Stimulated activated CD4-positive, alpha-beta T cell treated with anti-CD3 and anti-CD28 coated beads, Interleukin-1b, Interleukin-23, amount 100 ng/mL, for 48 hours (primary cell): ENCODE results near the gene GLI2.

ENCODE experiments used
- DNase-seq: peaks from one replicate; pipeline ENCODE4 v3.0.0-alpha.2; 2020

Gene GLI2

DNA sequence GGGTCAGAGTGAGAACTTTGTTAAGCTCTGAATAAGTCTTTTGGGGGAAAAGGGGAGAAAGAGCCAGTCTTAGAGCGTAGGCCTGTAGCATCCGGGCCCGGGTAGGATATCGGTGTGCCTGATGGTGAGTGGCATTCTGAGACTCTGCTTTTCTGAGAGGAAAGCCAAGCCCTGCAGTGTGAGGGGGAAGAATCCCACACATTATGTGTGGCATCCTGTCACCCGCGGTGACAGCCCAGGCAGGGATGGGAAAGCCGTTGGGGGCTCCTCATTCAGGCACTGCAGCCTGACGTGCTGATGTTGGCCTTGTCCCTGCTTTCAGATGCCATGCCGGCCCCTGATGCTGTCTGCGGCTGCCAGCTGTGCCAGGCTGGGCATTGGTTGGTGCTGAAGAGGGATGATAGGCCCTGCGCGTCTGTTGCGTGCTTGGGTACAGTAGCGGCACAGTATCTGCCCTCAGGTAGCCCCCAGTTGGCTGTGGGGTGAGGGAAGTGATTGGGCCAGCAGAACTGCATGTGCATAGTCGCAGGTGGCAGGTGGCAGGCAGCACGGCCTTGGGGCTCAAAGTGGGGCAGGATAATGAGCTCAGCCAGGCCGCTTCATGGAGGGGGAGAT lies 37.6 kb downstream of the GLI2 start:
- DNase-seq: no peak

DNA sequence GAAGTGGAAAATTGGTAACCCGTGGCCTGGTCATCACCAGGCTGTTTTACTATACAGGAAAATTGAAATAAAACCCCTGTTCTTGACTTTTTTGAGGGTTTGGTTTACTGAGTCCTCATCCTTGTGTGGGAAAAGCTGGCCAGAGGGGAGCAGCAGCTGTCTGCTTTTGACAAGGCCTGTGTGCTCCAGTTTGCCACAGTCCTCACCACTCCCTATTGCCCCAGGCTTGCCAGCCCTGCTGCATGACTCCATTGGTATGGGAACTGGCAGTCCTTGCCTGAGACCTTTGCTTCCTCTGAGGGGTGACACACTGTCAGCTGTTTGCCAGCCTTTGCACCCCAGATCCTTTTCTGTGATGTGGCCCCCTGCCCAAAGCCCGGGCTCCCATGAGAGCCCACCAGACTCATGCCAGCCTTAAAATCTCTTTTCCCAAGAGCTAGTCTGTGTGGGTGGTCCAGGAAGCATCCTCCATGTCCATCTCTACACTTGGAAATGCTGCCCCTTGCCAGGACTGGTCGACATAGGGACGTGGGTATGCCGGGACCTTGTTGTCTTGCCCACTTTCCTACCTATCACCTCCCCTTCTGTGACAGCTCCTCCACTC lies 39.0 kb downstream of the GLI2 start:
- no peak for DNase-seq

DNA sequence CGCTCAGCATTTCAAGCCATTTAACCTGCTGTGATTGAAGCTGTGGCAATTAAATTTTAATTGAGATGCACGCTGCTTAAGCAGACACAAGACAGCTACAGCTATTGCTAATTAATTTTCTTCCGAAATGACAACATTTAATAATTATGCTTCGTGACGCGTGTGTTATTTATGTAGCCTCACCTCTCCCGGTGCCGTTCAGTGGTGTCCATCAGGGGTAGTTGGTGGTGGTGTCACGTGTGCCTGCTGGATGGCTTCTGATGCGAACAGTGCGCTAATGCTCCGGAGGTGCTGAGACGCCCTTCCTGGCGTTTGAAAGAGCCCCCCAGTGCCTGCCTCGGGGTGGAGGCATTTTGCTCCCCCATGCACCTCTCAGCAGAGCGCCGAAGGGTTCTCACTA lies 39.5 kb downstream of the GLI2 start:
- DNase-seq: no peak

DNA sequence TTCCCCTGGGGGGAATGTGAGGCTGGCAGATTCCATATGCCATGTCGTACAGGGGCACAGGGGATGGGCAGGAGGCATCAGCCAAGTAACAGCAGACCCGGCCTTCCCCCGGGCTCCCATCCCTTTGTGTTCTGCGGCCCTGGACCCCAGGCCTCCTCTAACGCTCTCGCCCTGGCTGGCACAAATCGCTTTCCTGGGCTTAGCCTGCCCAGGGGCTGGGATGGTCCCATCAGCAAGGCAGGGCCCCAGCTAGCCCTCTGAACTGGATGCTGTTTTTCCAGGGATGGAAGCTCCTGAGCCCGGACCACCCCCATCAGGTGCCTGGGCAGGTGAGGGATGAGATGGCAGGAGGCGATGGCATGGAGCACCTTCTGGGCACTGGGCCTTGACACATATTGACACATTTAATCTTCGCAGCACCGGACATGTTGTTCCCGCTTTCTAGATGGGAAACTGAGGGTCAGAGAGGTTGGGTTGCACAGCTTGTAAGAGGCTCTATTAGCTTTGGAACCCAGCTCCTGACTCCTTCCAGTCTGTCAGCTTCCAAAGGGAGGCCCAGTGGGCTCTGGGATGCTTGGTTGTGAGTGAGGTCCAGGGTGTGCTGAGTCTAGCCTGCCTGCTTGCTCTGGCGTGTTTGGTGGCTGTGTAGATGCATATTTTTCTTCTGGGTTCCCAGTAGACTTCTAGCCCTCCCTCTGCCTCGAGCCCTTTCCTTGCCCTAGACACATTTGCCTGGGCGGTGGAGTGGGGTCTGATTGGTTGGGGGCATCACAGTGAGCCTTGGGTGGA lies 40.3 kb downstream of the GLI2 start:
- DNase-seq: no peak

DNA sequence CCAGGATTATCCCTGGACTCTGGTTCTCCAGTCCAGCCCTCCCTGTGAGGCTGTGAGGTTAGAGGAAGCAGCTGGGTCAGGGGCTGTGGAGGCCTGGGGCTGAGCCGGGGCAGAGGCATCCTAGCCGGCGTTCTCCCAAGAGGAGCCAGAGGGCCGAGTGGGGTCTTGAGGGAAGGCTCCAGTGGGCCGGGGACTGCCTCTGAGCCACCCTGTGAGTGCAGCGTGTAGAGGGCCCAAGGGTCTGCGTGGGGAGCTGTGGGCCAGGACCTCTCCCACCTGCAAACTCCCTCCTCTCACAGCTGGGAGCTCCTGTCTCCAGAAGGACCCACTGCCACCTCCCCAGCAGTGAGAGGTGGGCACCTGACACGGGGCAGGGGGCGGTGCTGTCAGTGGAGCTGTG lies 41.0 kb downstream of the GLI2 start:
- DNase-seq: no peak

DNA sequence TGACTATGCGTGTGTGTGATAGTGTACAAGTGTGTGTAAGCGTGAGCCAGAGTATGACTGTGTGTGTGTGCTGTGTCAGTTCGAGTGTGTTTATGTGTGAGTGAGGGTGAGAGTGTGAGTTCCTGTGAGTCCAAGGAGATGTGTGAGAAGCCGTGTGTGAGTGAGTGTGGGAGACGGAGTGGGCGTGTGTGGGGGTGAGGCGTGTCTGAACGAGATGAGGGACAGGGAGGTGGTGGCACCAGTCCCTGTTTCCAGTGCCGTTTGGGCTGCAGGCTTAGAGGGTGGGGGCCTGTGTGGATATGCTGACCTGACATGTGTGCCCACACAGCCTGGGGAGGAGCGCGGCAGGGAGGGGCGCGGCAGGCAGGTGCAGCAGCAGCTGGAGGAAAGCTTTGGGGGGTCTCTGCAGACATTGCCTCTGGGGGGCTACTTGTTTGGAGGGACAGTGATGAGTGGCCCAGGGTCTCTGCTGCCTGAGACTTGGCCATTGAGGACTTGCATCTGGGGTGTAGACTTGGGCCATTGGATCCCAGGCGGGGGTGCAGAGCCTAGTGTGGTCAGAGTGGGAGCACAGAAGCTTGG lies 41.6 kb downstream of the GLI2 start:
- DNase-seq: no peak

DNA sequence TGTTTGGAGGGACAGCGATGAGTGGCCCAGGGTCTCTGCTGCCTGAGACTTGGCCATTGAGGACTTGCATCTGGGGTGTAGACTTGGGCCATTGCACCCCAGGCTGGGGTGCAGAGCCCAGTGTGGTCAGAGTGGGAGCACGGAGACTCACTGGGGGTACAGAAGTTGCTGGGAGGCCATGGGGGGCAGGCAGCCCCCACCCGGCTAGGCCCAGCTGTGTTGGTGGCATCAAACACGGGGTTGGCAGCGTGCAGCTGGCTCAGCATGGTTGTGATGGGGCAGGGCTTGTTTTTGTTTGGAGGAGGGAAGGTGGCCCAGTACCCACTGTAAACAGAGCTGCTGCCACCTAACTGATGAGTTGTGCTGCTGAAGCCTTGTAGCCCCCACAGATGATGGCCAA lies 42.1 kb downstream of the GLI2 start:
- DNase-seq: no peak

DNA sequence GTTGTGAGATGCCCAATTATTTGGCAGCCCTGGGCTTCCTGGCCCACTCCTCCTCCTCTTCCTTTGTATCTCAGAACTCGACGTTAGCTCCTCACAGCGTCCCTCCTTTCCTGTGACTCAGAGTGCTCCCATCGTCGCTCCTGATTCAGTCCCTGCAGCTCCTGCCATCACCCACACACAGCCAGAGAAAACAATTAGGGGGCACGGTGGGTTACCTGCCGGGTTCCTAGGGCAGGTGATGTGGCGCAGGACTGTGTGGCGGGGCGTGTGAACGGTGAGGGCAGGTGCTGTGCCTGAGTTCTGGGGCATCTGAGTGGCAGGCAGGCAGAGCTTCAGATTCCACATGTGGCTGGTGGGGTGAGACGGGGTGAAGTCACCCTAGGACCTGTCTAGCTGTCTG lies 42.6 kb downstream of the GLI2 start:
- DNase-seq: no peak

DNA sequence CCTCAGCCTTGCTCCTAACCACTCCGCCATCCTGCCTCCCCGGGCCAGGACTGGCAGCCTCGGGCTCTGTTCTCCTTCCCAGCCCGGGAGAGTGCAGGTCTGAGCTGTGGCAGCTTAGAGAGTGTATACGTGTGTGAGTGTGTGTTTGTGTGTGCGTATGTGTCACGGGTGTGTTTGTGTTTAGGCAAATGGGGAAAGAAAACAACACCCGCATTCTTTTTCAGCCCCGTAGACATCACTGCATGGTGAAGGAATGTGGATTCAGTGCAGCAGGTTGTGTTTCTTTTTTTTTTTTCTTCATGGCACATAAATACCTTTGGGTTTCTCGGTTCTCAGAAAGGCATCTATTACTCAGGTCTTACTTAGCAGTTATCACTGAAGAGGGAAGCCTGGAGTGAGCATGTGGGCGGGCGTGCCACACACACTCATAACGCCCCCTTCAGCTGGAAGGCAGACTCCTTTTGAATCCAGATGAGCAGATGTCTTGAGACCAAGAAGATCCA lies 44.2 kb downstream of the GLI2 start:
- DNase-seq: no peak

DNA sequence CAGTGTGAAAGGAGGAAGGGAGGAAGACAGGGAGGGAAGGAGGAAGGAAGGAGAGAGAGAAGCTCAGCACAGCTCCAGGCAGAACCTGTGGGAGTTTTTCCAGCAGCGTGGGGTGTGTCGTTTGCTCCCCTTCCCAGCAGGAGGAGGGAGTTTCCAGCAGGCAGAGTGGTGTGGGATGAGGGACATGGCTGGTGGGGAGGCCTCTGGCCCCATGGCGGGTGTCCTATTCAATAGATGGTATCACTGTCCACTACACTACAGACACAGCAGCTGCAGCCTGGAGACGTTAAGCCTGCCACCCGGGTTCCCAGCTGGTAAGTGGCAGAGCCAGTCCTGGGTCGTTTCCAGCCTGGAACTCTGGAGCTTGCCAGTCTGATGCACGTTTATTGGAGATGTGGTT lies 44.7 kb downstream of the GLI2 start:
- no peak for DNase-seq

DNA sequence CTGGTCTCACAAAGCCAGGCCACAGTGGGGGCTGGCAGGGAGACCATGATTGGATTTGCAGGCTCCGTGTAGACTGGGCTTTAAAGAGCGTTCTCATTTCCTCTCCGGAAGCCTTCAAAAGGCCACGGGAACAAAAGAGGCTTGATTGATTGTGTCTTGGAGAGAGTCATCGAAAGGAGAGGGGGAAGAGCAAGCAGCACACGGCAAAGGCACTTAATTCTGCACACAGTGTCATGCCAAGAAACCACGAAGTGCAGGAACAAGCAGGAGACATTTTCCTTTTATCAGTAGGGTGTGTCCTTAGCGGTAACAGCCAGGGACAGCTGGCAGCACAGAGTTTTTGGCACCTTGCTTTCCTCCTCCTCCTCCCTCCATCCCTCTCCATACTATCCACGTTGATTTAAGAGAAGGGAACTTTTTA lies 47.7 kb downstream of the GLI2 start:
- DNase-seq: no peak

DNA sequence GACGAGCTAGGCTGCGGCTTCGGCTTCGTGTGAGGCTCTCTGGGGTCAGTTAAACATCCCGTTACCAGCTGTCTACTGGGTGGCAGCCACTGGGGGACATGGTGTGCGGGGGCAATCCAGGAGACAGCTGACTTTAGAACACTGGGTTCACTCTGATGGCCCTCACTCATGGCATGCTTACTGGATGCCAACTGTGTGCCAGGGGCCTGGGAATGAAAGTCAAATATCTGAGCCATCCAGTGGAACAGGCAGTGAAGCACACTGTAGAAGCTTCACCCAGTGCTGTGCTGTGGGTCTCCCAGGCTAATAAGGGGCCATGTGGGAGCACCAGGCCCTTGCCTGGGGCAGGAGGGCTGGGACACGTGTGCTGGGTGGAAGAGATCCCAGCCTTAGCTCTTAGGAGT lies 48.3 kb downstream of the GLI2 start:
- DNase-seq: no peak
